Rectal smooth muscle tissue (tissue), 1 donor: Measurements from ENCODE around the gene MRPS16.

Source experiments
- H3K27ac ChIP-seq: one replicate; pipeline ENCODE4 v1.7.0; 2013; ENCODE audit warnings: low read depth, low read length, inconsistent platforms
- H3K27me3 ChIP-seq: one replicate; pipeline ENCODE4 v1.7.0; 2013; ENCODE audit warnings: low read length; ENCODE audit not compliant: control insufficient read depth, insufficient read depth
- H3K36me3 ChIP-seq: one replicate; pipeline ENCODE4 v1.7.0; 2013; ENCODE audit warnings: low read length; ENCODE audit not compliant: control insufficient read depth, insufficient read depth
- H3K4me1 ChIP-seq: one replicate; pipeline ENCODE4 v1.7.0; 2013; ENCODE audit warnings: low read length; ENCODE audit not compliant: control insufficient read depth, insufficient read depth
- H3K4me3 ChIP-seq: one replicate; pipeline ENCODE4 v1.7.0; 2013; ENCODE audit warnings: low read length
- H3K9ac ChIP-seq: one replicate; pipeline ENCODE4 v1.7.0; 2013; ENCODE audit warnings: low read length

Gene MRPS16

GRCh38 chr10:73209705-73210104 is 42.7 kb downstream of the MRPS16 start:
- Histone ChIP-seq H3K4me1 (no peaks in the 10 kb centered on the region), H3K4me3 (no peak overlapping the region), H3K27ac (no peak overlapping the region), H3K36me3 (peaks cover 2% of the 10 kb centered on the region), H3K27me3 (no peaks in the 10 kb centered on the region), H3K9ac (no peak overlapping the region)

- no peaks in the 10 kb centered on the region for H3K4me1 ChIP-seq
- H3K27me3 ChIP-seq: no peaks in the 10 kb centered on the region
- H3K36me3 ChIP-seq: peaks cover 2% of the 10 kb centered on the region
- no peak overlapping the region for H3K27ac ChIP-seq
- no peak overlapping the region for H3K4me3 ChIP-seq
- no peak overlapping the region for H3K9ac ChIP-seq
Measured at GRCh38 chr10:73207883-73208282, 44.6 kb downstream of the MRPS16 start.

DNA sequence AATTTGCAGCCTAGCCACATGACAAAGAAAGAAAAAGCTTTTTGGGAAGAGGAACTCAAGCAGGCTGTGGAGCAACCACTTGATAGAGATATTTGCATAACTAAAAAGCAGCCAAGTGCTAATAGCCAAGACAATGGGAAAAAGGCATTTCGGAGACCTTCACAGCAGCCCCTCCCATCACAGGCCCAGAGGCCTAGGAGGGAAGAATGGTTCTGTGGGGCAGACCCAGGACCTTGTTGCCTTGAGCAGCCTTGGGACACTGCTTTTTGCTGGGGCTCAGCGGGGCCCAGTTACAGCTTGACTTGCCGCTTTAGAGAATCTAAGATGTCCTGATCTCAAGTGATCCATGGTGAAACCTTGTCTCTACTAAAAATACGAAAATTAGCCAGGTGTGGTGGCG is 46.1 kb downstream of the MRPS16 start:
- H3K27me3 ChIP-seq: no peaks in the 10 kb centered on the region
- H3K9ac ChIP-seq: no peak overlapping the region
- H3K27ac ChIP-seq: no peak overlapping the region
- no peaks in the 10 kb centered on the region for H3K4me1 ChIP-seq
- peaks cover 2% of the 10 kb centered on the region for H3K36me3 ChIP-seq
- H3K4me3 ChIP-seq: no peak overlapping the region

GRCh38 chr10:73205890-73206289 is 46.6 kb downstream of the MRPS16 start:
- Histone ChIP-seq H3K27me3 (no peaks in the 10 kb centered on the region), H3K4me3 (no peak overlapping the region), H3K4me1 (no peaks in the 10 kb centered on the region), H3K9ac (no peak overlapping the region), H3K36me3 (peaks cover 2% of the 10 kb centered on the region), H3K27ac (no peak overlapping the region)

DNA sequence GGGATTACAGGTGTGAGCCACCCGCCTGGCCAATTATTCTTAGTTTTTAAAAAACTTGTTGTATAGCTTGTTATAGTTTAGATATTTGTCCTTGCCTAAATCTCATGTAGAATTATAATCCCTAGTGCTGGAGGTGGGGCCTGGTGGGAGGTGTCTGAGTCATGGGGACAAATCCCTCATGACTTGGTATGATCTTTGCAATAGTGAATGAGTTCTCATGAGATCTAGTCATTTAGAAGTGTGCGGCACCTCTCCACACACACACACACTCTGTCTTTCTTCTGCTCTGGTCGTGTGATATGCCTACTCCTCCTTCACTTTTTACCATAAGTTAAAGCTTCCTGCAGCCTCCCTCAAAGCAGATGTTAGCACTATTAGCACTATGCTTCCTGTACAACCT is 47.4 kb downstream of the MRPS16 start:
- Histone ChIP-seq H3K4me3 (no peak overlapping the region), H3K9ac (no peak overlapping the region), H3K4me1 (no peaks in the 10 kb centered on the region), H3K36me3 (peaks cover 2% of the 10 kb centered on the region), H3K27me3 (no peaks in the 10 kb centered on the region), H3K27ac (no peak overlapping the region)
